HCT116 (cell line): ENCODE results near the gene PRR14L. TPM values are rescaled to one million over a fixed set of nuclear protein-coding genes. Genes with fewer than 3 reads are reported as not detected.

Experiments
- ATAC-seq: fragments of 200-7000 bp; cut with Tn5 transposase; 2 replicates; pipeline ENCODE4 v1.9.1; 2020; ENCODE audit warnings: mild to moderate bottlenecking, moderate library complexity
- BruUV-seq: library from RNA; stranded (reverse); fragments of 400-500 nt; replicated peaks from 2 replicates; lab custom pipeline; 2021; lab: Mats Ljungman, UMichigan
- CTCF ChIA-PET: fragments of 300-600 bp; sonication (Branson Sonifier 250); formaldehyde crosslinking; loops from one replicate; lab custom pipeline; 2021; ENCODE audit warnings: antibody characterized with exemption; lab: Charles Lee
- POLR2A ChIA-PET: fragments of 300-600, 350-600 bp; sonication (Branson Sonifier 250); formaldehyde crosslinking; loops from one replicate; lab custom pipeline; 2021; ENCODE audit warnings: antibody characterized with exemption; lab: Charles Lee
- RAD21 ChIA-PET, 2 experiments: fragments of 300-600 bp; sonication (Branson Sonifier 250); formaldehyde crosslinking; loops; one replicate each; lab custom pipeline; 2023; ENCODE audit warnings: low total read pairs in 2 of 2; ENCODE audit not compliant: uncharacterized antibody in 2 of 2, unreplicated experiment in 2 of 2, low non-redundant PET in 1 of 2; lab: Charles Lee
- DNase-seq: peaks from one replicate; pipeline ENCODE4 v3.0.0-alpha.2; 2010; ENCODE audit warnings: low read depth, low spot score
- H2AFZ ChIP-seq: fragments of 200-600 bp; shearing (Covaris generic), sonication (generic); 2 replicates; pipeline ENCODE4 v1.6.1; 2017; ENCODE audit warnings: low read depth, mixed run types, mixed read lengths, antibody characterized with exemption, low read length; ENCODE audit not compliant: poor library complexity, severe bottlenecking
- H3K27ac ChIP-seq: 2 replicates; pipeline ENCODE4 v1.5.1; 2012; ENCODE audit warnings: low read depth, low read length
- H3K27me3 ChIP-seq: fragments of 200-600 bp; sonication (generic); 2 replicates; pipeline ENCODE4 v1.6.1; 2016; ENCODE audit warnings: mixed run types, low read length, mixed read lengths; ENCODE audit not compliant: insufficient read depth
- H3K36me3 ChIP-seq, 2 experiments: fragments of 200-500 bp in 1 of 2; fragments of 200-600 bp in 1 of 2; sonication (Bioruptor generic) in 1 of 2; sonication (generic) in 1 of 2; 2 replicates each; pipeline versions ENCODE4 v1.5.1 to v1.6.1; 2014 to 2016; ENCODE audit warnings: low read length in 2 of 2, inconsistent platforms in 1 of 2, mixed read lengths in 1 of 2, mixed run types in 1 of 2; ENCODE audit not compliant: insufficient read depth in 2 of 2, control insufficient read depth in 1 of 2
- H3K4me1 ChIP-seq, 2 experiments: fragments of 200-600 bp in 1 of 2; sonication (generic) in 1 of 2; 2 replicates each; pipeline versions ENCODE4 v1.5.1 to v1.6.1; 2012 to 2017; ENCODE audit warnings: low read length in 2 of 2, inconsistent platforms in 1 of 2, mild to moderate bottlenecking in 1 of 2, mixed read lengths in 1 of 2, mixed run types in 1 of 2, moderate library complexity in 1 of 2; ENCODE audit not compliant: insufficient read depth in 2 of 2, control insufficient read depth in 1 of 2
- H3K4me2 ChIP-seq: fragments of 200-600 bp; sonication (generic); 2 replicates; pipeline ENCODE4 v1.6.1; 2017; ENCODE audit warnings: mixed run types, low read length, mixed read lengths
- H3K4me3 ChIP-seq, 2 experiments: fragments of 200-600 bp in 1 of 2; sonication (generic) in 1 of 2; replicated peaks in 1 of 2; 2 replicates each; pipeline ENCODE4 v1.5.1; 2011 to 2016; ENCODE audit warnings: low read length in 2 of 2, control low read depth in 1 of 2, low read depth in 1 of 2, mild to moderate bottlenecking in 1 of 2, mixed read lengths in 1 of 2, mixed run types in 1 of 2
- H3K79me2 ChIP-seq: fragments of 200-600 bp; sonication (generic); 2 replicates; pipeline ENCODE4 v1.6.1; 2017; ENCODE audit warnings: mild to moderate bottlenecking, mixed run types, low read length, moderate library complexity, mixed read lengths; ENCODE audit not compliant: insufficient read depth
- H3K9ac ChIP-seq: fragments of 200-600 bp; sonication (generic); 2 replicates; pipeline ENCODE4 v1.6.1; 2016; ENCODE audit warnings: low read length, mixed read lengths
- H3K9me2 ChIP-seq: fragments of 200-600 bp; sonication (generic), shearing (Covaris generic); 2 replicates; pipeline ENCODE4 v1.6.1; 2017; ENCODE audit warnings: mixed run types, mild to moderate bottlenecking, moderate library complexity; ENCODE audit not compliant: insufficient read depth
- H3K9me3 ChIP-seq, 2 experiments: fragments of 200-500 bp in 1 of 2; fragments of 200-600 bp in 1 of 2; sonication (Bioruptor generic) in 1 of 2; sonication (generic) in 1 of 2; 2 replicates each; pipeline ENCODE4 v1.6.1; 2014 to 2017; ENCODE audit warnings: low read length in 2 of 2, mixed read lengths in 2 of 2, inconsistent platforms in 1 of 2, low read depth in 1 of 2, mild to moderate bottlenecking in 1 of 2, mixed run types in 1 of 2, moderate library complexity in 1 of 2; ENCODE audit not compliant: control insufficient read depth in 1 of 2, insufficient read depth in 1 of 2
- H4K20me1 ChIP-seq: fragments of 200-600 bp; sonication (generic), shearing (Covaris generic); 2 replicates; pipeline ENCODE4 v1.6.1; 2017; ENCODE audit warnings: mixed run types, mild to moderate bottlenecking, moderate library complexity; ENCODE audit not compliant: insufficient read depth
- CBX3 ChIP-seq: IDR thresholded peaks from 2 replicates; pipeline ENCODE4 v1.6.1; 2012; ENCODE audit warnings: low read depth
- CTCF ChIP-seq, 3 experiments: fragments of 200-600 bp in 1 of 3; sonication (generic) in 1 of 3; IDR thresholded peaks in 2 of 3; conservative IDR thresholded peaks in 1 of 3; 2 replicates each; pipeline ENCODE4 v1.5.1; 2012 to 2017; ENCODE audit warnings: low read depth in 2 of 3, low read length in 2 of 3, antibody characterized with exemption in 1 of 3, borderline replicate concordance in 1 of 3, control low read depth in 1 of 3, mild to moderate bottlenecking in 1 of 3, mixed read lengths in 1 of 3, mixed run types in 1 of 3, moderate library complexity in 1 of 3; ENCODE audit not compliant: insufficient read depth in 1 of 3
- EZH2 ChIP-seq: fragments of 200-600 bp; sonication (generic); IDR thresholded peaks from 2 replicates; pipeline ENCODE4 v1.6.1; 2017; ENCODE audit warnings: antibody characterized with exemption, mixed run types
- EZH2phosphoT487 ChIP-seq: fragments of 200-600 bp; IDR thresholded peaks from 2 replicates; pipeline ENCODE4 v1.6.1; 2018; ENCODE audit warnings: antibody characterized with exemption, borderline replicate concordance
- FOSL1 ChIP-seq: IDR thresholded peaks from 2 replicates; pipeline ENCODE4 v1.6.1; 2012; ENCODE audit warnings: low read depth
- POLR2A ChIP-seq: IDR thresholded peaks from 2 replicates; pipeline ENCODE4 v1.7.0; 2011; ENCODE audit warnings: borderline replicate concordance; ENCODE audit not compliant: insufficient read depth, insufficient read length; ENCODE audit errors: extremely low read depth
- RAD21 ChIP-seq: IDR thresholded peaks from 2 replicates; pipeline ENCODE4 v1.6.1; 2012; ENCODE audit warnings: low read depth, mild to moderate bottlenecking
- REST ChIP-seq: IDR thresholded peaks from 2 replicates; pipeline ENCODE4 v1.6.1; 2012; ENCODE audit warnings: low read depth
- SIN3A ChIP-seq: IDR thresholded peaks from 2 replicates; pipeline ENCODE4 v1.6.1; 2012; ENCODE audit warnings: low read depth
- SP1 ChIP-seq: IDR thresholded peaks from 2 replicates; pipeline ENCODE4 v1.6.1; 2012; ENCODE audit warnings: low read depth
- intact Hi-C: fragments of 100-400 bp; cut with micrococcal nuclease; formaldehyde crosslinking; loops from 2 replicates; pipeline ENCODE4 v1.10.0; 2022
- total RNA-seq: library from RNA; stranded (reverse); gene quantifications from one replicate; pipeline ENCODE4 v1.2.1, GENCODE V29; 2021; ENCODE audit not compliant: unreplicated experiment

Gene PRR14L
- total RNA-seq, 1 experiment from 2014 or later = 61.5 TPM

- intact Hi-C loops = loop anchor here (5.0 kb wide), 1 partner anchor 192 kb away; no protein-coding TSS in a partner anchor
- H3K79me2 ChIP-seq = peaks cover 25% of the 10 kb centered on the region
- CTCF ChIA-PET = no interaction called here
Observed at GRCh38 chr22:31754813-31755212, 4.9 kb upstream of the PRR14L start.

More at GRCh38 chr22:31754813-31755212, 4.9 kb upstream of the PRR14L start:
- TF ChIP-seq EZH2 = no peak
- TF ChIP-seq SIN3A = no peak
- TF ChIP-seq POLR2A = no peak
- no peak for TF ChIP-seq SP1
- no peak for TF ChIP-seq FOSL1
- no peak for TF ChIP-seq CTCF (IDR thresholded peaks at IDR 0.05 in 2 of 3, conservative IDR thresholded peaks at IDR 0.05 in 1 of 3; ENCODE audit: borderline replicate concordance in 1 of 3, insufficient read depth in 1 of 3, low read depth in 2 of 3, low read length in 2 of 3)
- no peak for TF ChIP-seq REST
- no peak for TF ChIP-seq RAD21
- TF ChIP-seq CBX3 = no peak
- TF ChIP-seq EZH2phosphoT487 = no peak
- DNase-seq (no peak), ATAC-seq (no peak)
- no peaks in the 10 kb centered on the region for H3K9me3 ChIP-seq
- H3K27me3 ChIP-seq = no peaks in the 10 kb centered on the region
- POLR2A ChIA-PET = no interaction called here
- peaks cover 3 to 9% of the 10 kb centered on the region in 2 experiments; a peak in 1 of 4 replicates for H3K36me3 ChIP-seq
- RAD21 ChIA-PET = no interaction called here
- no peaks in the 10 kb centered on the region for H3K9me2 ChIP-seq
- H4K20me1 ChIP-seq = no peaks in the 10 kb centered on the region
- no TSS peak for BruUV-seq
- H3K4me2 ChIP-seq = peak overlapping the region; percentile 89
- H3K4me1 ChIP-seq = peaks cover 24 to 35% of the 10 kb centered on the region in 2 experiments; a peak in 3 of 4 replicates
- peak overlapping the region; percentile 79 for H3K9ac ChIP-seq
- H2AFZ ChIP-seq = no peak overlapping the region
- H3K27ac ChIP-seq = peak overlapping the region; percentile 92; the same call in 1 of the 2 replicates
- H3K4me3 ChIP-seq = peak overlapping the region; percentile 65 to 77
